Right renal cortex interstitium (tissue), 3 donors: ENCODE data around the gene FGD2. TPM values are rescaled to one million over a fixed set of nuclear protein-coding genes. Genes with fewer than 3 reads are reported as not detected.
"Not testable (repeated sequence)": the region's sequence is repeated elsewhere in the genome, so short reads cannot be mapped to it uniquely, and the experiment has no call there.

ENCODE experiments used
- DNase-seq, 3 donors: peaks; one replicate each; pipeline ENCODE4 v3.0.0-alpha.2; 2013; ENCODE audit warnings: low read depth in 3 of 3, low spot score in 2 of 3
- polyA plus RNA-seq, 3 donors: library from polyadenylated mRNA; unstranded; fragments of 120-200 nt; gene quantifications; one replicate each; pipeline ENCODE4 v1.2.1, GENCODE V29; 2013; ENCODE audit not compliant: insufficient read length in 3 of 3

FGD2 gene
- polyA plus RNA-seq, 3 donors, result 1.3 to 1.5 (median 1.5) TPM

DNA sequence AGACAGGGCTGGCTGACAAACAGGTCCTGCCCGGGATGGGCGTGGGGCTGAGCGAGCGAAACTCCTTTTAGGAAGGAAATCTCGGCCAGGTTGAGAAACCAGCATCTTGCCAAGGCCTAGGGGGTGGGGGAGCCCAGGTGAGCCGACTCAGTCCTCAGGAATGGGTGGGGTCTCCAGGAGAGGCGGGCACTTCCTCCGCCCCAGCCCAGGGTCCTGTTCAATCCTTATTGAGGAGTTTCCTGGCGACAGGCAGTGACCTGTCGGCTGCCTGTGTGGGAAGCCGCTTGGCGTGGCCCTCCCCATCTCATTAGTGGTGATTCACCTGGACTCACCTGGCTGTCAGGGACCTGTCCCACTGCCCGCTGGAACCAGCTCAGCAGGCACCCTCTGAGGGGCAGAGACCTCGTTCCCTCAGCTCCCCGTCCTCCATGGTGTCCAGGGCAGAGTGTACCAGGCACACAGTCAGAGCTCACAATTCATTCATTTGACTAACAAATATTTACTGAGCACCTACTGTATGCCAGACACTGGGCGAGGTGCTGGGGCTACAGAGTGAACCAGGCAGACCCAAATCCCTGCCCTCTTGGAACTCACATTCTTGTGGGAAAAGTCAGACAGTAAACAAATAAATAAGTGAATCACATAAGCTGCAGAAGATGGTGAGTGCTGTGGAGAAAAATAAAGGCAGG is 51.1 kb downstream of the FGD2 start:
- DNase-seq, result no peak

DNA sequence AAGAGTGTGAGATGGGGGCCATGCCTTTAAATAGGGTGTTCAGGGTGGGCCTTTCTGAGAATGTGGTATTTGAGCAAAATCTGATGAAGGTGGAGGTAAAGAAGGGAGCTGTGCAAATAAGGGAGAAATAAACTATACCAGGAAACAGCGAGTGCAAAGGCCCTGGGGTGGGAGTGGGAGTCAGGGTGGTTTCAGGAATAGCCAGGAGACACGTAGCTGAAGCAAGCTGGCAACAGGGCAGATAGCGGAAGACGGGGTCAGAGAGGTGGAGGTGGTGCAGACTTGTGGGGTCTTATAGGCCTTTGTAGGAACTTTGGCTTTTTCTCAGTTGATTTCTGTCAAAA is 51.6 kb downstream of the FGD2 start:
- DNase-seq, result no peak

DNA sequence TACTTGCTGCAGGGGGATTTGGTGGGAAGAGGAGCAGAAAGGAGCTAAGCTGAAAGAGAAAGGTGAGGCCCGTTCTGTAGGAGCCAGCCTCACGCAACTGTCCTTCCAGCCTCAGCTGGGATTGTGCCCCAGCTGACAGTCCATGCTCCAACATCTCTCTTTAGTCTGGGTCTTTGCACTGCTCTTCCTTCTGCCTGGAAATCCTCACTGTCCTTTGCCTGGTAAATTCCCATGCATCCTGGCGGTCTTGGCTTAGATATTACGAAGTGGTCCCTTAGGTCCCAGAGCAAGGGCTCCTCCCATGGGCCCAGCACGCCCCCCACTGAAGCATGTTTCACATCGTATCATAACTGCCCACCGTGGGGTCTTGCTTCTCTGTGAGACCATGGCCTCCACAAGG is 52.2 kb downstream of the FGD2 start:
- DNase-seq, result no peak

DNA sequence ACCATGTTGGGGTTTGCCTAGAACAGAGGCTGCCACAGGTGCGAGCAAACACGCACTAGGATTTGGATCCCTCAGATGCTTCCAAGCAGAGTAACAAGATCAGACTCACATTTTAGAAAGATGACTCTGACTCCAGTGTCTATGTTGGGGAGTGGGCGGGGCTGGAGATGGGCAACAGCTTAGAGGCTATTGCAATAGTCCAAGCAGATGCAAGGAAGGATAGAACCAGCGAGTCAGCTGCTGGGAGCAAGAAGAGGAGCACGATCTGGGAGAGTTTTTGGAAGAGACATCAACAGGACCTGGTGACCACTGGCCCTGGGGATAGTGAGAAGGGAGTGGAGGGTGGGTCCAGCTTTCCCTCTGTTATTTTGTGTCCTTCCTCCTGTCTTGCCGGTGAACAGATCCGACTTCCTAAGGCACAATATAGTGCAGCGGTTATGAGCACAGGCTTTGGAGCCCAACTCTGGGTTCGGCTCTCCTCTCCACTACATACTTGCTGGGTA is 52.7 kb downstream of the FGD2 start:
- no peak for DNase-seq

DNA sequence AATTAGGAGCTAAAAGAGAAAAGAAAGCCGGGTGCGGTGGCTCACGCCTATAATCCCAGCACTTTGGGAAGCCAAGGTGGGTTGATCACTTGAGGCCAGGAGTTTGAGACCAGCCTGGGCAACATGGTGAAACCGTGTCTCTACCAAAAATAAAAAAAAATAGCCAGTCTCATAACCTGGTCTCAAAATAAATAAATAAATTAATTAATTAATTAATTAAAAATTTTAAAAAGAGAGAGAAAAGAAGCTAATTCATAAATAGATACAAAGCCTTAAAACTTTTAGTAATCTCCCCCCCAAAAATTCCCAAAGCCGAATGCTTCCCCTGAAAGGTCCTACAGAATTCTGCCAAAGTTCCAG is 53.5 kb downstream of the FGD2 start:
- DNase-seq, result not testable (repeated sequence)

DNA sequence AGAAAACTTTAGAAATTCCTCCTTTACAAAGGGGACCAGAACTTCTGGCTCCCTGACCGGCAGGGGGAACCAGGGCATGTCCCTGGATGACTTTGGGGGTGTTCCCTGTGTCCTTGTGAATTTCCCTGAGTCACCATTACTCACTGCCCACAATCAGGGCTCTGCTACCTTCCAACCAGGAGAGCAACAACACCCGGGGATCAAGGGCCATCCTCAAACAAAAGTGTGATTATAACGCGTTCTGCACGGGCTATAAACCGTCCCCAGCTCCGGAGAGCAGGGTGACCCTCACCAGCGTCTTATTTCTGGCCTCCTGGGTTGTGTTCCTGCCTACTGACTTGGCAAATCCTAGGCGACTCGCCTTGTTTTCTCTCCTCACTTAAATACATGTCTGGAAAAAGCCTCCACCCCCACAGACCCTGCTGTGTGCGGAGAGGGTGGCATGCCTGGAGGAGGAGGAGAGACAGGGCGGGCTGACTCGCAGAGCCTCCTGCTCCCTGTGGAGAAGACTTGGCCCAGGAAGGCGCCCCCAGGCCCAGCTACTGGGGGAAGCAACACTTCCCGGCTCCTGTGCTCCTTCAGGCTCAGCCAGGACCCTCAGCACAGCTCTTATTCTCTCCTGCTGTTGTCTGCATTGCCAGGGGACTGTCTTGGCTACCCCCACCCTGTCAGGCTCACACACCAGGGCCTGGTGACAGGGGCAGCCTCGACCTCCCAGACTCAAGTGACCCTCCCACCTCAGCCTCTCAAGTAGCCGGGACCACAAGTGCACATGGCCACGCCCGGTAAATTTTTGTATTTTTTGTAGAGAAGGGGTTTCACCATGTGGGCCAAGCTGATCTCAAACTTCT is 54.1 kb downstream of the FGD2 start:
- DNase-seq, result peak in 2 of 3 donors; percentile 38 to 63

DNA sequence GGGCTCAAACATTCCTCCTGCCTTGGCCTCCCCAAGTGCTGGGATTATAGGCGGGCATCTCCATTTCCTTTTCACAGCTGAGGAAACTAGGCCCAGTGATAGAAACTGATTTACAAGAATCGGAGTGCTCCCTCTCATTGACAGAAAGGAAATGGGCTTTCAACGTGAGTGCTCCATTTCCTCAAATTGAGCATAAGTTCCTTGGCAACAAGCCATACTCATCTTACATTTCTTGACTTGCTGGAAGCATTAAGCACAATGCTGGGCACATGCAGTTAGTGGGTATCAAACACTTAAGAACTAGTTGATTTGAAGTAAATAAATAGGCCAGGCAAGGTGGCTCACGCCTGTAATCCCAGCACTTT is 54.7 kb downstream of the FGD2 start:
- DNase-seq, result no peak

DNA sequence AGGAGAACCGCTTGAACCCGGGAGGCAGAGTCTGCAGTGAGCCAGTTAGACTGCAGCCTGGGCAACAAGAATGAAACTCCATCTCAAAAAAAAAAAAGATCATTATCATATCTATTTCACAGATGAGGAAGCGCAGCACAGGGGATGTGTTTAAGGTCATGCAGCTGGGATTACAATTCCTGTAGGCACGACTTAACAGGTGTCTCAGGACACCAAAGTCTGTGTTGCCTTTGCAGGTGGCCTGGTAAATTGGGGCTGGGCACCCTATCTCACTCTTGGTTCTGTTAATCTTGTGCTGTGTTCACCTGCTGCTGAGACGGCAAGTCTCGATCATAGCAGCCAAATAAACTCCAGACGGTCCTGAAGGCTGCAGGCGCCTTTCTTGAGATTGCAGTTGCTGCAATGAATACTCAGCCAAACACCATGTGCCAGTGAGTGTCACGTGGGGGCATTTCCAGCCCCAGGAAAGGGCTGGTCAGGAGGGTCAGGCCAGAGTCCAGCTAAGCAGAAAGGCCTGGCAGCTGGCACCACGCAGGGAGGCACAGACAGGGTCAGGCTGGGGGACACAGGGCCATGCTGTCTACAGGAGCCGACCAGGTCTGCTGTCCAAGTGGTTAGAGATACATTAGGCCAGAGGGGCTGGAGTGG is 55.8 kb downstream of the FGD2 start:
- no peak for DNase-seq

DNA sequence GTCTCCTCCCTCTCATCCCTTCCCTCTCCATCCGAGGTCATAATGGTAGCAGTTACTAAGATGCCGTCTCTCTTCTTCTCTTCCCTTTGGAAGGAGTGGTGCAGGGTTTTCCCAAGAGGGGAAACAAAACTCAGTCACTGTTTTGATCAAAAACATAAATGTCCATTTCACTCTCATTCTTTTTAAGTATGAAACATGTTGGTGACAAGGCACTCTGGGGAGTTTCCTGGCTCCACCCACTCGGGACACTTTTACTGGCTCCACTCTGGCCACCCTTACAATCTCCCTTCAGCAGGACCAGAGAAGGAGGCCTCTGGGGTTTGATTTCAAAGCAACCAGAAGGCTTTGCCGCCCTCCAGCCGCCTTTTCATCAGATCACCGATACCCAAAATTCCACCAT is 57.0 kb downstream of the FGD2 start:
- no peak for DNase-seq

DNA sequence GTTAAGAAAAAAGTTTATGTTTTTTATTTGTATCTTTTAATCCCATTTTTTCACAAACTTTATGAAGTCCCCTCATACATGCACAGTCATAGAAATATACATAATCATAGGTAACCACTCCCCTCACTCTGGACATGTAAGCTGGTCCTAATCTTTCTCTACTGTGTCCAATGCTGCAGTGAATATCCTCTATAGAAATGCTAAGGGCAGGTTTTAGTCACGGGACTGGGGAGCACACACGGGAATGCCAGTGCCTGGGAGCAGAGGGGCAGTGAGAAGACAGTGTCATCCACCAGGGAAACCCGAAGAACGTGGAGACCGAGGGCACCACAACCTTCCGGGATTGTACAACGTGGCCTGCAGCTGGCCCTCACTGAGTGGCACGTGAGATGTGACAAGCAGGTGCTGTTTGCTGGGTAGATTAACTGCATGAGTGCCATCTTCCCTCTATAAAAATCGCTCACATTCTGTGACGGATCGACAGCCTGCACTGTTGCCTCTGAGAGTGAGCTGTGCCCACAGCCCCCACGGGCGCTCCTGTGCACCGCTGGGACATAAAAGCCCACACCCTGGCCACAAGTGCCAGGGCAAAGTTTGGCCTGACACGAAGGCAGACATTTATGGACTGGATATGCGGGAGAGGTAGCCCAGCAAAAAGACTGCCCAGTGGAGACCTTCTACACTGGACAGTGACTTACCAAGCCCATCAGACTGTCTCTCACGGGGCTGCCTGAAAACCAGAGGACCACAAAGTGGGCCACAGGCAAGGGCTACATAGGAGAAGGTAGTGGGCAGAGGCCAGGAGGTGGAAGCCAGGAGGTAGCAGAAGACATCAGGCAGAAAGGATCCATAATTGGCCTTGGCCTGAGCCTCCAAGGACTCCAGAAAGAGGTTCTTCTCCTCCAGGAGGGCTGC is 63.2 kb downstream of the FGD2 start:
- no peak for DNase-seq

DNA sequence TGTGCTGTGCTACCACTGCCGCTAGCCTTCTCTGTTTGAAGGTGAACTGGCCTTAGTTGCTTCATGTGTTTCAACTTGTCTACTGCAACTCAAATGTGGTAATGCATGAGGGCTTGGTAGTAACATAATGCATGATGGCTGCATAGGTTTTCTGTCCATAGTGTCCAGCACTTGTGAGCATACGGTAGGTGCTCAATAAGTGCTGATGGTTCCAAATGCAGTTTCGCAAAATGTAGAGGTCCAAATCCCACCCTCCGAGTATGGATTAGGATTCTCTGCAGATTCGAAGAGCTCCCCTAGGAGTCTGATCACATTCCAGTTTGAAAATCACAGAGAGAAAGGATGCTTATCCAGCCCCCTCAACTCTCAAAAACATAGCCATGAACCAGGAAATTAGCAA is 64.2 kb downstream of the FGD2 start:
- DNase-seq, result no peak

DNA sequence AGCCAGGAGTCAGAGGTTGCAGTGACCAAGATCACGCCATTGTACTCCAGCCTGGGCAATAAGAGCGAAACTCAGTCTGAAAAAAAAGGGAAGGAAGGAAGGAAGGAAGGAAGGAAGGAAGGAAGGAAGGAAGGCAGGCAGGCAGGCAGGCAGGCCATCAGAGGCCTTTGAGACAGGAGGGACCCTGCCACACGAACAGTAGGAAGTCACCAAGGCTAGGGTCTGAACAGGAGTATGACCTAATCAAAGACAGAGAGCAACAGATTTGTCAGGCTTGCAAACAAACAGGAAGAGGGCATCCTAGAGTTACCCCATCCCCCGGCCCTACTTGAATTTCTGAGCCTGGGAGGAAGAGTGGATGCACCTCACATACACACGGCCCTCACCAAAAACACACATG is 67.1 kb downstream of the FGD2 start:
- no peak for DNase-seq

DNA sequence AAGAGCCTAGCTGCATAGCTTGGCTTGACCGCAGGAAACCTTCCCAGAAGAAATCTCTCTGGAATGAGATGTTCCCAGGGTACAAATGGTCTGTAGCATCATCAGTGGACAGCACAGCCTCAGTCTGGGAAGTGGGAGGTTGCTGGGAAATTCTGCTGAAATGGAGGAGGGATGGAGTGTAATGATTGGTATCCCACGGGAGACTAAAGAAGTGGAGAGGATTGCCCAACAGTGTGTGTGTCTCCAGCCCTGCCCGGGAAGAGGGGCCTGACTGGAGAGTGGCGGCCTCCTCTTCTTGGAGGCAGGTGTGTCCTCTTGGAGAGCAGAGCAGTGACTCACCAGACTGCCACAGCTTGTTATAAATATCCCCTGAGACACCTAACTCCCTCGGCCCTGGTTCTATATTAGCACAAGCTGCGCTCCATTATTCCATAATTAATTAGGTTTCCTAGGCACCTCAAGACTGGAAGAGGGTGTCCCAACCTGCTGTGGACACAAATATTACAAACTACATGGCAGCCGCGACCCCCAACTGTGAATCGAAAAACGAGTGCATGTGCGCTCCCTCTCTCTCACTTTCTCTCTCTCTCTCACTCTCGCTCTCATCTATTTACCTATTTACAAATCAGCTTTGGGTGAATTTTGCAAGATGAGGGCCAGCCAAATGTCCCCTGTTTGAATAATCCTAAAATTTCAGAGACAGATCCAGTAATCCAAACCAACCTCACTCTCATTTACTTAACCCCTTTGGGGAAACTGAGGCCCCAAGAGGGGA is 68.8 kb downstream of the FGD2 start:
- no peak for DNase-seq

DNA sequence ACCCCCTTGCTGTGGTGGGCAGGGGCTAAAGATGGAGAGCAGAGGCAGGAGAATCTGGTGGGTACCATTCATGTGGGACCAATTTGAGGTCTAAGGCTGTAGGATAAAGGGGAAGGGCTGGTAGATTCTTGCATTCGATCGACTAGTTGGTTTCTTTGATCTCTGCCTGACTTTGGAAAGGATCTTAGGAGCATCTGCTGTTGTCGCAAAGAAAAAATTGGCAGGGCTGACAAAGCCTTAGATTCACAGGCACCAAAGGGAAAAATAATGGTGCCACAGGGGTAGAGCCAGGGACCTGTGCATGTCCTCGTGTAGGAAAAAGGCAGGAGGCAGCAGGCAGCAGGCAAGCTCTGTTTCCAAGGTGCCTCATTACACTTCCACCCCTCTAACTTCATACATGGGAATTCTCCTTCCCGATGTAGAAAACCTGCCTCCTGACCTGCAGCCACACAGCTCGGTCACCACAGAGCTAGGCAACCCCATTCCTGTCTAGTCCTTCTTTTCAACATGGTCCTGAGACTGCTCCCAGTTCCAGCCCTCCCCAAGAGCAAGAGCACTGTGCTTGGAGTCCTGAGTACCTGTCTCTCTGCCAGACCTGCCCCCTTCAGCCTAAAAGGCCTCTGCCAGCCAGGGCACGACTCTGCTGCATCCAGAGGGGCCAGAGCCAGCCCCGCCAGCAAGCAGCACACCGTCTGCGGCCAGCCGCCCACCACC is 71.9 kb downstream of the FGD2 start:
- no peak for DNase-seq

DNA sequence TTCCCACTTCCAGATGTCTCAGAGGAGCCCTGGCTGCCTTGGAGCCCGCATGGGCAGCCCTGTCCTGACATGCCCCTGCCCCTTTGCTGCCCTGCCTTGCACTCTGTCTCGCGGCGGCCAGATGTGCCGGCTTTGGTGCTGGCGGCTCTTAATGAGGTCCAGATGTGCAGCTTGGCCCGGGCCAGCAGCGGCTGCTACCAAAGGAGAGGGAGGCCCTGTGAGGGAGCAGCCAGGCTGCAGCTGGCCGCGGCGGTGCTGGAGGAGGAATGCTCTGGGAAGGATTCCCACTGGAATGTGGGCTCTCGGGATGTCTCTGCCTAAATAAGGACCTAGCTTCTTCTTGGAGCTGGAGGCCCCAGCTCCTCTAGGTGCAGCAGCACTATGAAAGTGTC is 72.4 kb downstream of the FGD2 start:
- DNase-seq, result no peak
